ENCODE measurements around the gene EIF3CL.
"Not testable (repeated sequence)": the region's sequence is repeated elsewhere in the genome, so short reads cannot be mapped to it uniquely, and the experiment has no call there.

Gene EIF3CL, protein sequence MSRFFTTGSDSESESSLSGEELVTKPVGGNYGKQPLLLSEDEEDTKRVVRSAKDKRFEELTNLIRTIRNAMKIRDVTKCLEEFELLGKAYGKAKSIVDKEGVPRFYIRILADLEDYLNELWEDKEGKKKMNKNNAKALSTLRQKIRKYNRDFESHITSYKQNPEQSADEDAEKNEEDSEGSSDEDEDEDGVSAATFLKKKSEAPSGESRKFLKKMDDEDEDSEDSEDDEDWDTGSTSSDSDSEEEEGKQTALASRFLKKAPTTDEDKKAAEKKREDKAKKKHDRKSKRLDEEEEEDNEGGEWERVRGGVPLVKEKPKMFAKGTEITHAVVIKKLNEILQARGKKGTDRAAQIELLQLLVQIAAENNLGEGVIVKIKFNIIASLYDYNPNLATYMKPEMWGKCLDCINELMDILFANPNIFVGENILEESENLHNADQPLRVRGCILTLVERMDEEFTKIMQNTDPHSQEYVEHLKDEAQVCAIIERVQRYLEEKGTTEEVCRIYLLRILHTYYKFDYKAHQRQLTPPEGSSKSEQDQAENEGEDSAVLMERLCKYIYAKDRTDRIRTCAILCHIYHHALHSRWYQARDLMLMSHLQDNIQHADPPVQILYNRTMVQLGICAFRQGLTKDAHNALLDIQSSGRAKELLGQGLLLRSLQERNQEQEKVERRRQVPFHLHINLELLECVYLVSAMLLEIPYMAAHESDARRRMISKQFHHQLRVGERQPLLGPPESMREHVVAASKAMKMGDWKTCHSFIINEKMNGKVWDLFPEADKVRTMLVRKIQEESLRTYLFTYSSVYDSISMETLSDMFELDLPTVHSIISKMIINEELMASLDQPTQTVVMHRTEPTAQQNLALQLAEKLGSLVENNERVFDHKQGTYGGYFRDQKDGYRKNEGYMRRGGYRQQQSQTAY

DNA sequence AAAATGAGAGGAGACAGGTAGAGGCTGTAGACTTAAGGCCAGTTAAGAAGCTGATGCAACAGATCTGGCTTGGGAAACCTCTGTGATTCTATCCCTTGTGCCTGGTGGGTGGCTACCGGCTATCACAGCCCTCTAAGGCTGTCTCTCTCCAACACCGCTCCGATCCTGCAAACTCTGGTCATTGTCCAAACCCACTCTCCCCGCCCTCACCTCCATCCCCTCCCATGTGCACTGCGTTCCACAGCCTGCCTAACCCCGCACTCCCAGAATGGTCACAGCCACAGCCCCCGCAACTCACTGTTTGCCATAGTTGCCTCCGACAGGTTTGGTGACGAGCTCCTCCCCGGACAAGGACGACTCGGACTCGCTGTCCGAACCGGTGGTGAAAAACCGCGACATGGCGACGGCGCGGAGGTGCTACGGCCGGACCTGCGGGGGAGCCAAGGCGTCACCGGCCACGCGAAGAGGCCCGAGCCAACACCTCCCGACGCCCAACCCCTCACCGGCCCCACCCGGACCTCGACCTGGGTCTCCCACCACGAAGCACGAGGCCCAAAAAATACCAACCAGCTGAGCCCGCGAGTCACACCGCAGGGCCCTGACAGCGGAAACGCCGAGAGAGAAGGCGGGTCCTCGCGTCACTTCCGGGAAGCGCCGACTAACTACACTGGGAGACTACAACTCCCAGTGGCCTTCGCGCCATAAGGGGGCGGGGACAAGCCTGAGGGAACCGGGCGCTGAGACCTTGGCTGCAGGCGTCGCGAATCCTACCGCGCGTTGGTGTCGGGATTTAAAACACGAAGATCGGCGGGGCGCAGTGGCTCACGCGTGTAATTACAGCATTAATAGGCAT is at the start of gene EIF3CL:
TSS of gene EIF3CL (minus strand) at position 622 of the 853 bp plus-strand sequence. CDS start at position 399, 223 bp downstream.
- not testable (repeated sequence) for DNase-seq

DNA sequence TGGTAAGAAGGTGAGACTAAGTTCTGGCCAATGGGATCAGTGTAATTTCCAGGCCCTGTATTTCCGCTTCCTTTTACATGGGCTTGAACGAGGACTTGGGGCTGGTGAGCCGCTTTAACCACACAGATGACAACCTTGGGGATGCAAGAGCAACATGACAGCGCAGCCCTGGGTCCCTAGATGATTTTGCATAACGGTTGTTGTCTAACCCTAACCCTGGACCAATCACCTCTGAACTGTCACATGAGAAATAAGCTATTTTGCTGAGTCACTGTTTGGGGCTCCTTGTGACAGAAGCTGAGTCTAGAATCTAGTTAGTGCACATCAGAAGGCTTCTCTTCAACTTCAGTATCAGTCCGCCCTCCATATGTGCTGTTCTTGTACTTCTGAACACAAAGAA is 43.4 kb upstream of the EIF3CL start:
- DNase-seq: not testable (repeated sequence)

DNA sequence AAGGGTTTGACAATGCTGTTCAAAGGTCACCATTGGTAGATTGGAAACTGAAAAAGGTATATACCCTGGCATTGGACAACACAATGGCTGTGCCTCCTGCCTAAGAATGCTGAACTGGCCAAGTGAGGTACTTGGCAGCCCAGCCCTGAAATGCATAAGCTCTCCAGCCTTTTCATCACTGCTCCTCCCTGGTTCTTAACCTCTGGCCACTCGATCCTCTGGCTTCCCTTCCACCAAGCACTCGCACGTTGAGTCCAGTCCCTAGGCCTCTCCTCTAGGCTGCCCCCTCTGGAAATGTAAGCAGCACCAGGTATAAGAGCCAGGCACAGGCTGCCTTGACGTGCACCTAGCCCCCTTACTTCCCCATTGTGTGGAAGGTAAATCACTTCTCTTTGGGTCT is 42.7 kb upstream of the EIF3CL start:
- DNase-seq: not testable (repeated sequence)

DNA sequence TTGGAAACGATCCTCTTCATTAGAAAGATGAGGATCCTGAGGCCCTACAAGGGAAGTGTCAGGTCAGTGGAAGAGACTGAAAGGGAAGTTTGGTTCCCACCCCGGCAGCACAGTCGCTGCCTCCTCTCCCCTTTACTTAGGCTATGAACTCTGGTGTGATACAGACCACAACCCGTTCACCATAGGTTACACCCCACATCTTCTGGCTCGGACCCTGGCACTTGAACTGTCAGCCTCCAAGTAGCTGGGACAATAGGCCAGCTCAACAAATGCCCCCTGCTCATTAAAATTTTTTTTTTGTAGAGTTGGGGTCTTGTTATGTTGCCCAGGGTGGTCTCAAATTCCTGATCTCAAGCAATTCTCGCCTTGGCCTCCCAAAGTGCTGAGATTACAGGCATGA is 40.3 kb upstream of the EIF3CL start:
- not testable (repeated sequence) for DNase-seq

DNA sequence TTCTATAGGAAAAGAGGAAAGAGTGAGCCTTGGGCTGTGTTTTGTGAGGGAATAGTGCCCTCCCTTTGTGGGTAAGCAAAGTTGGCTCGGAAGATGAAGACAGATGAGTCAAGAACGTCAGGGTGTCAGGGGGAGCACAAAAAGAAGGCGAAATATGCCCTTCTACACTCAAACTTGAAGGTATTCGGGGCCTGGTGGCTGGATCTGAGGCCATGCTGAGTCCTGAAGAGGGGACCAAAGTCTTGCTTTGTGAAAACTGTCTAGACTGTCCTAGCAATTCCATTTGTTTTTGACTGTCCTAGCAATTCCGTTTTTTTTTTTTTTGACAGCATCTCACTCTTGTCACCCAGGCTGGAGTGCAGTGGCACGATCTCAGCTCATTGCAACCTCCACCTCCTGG is 35.3 kb upstream of the EIF3CL start:
- not testable (repeated sequence) for DNase-seq

DNA sequence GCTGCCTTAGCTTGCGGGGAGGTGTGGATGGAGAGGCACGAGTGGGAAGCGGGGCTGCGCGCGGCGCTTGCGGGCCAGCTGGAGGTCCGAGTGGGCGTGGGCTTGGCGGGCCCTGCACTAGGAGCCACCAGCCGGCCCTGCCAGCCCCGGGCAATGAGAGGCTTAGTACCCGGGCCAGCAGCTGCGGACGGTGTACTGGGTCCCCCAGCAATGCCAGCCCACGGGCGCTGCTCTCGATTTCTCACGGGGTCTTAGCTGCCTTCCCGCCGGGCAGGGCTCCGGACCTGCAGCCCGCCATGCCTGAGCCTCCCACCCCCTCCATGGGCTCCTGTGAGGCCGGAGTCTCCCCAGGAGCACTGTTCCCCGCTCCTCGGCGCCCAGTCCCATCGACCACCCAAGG is 31.7 kb upstream of the EIF3CL start:
- DNase-seq: not testable (repeated sequence)

DNA sequence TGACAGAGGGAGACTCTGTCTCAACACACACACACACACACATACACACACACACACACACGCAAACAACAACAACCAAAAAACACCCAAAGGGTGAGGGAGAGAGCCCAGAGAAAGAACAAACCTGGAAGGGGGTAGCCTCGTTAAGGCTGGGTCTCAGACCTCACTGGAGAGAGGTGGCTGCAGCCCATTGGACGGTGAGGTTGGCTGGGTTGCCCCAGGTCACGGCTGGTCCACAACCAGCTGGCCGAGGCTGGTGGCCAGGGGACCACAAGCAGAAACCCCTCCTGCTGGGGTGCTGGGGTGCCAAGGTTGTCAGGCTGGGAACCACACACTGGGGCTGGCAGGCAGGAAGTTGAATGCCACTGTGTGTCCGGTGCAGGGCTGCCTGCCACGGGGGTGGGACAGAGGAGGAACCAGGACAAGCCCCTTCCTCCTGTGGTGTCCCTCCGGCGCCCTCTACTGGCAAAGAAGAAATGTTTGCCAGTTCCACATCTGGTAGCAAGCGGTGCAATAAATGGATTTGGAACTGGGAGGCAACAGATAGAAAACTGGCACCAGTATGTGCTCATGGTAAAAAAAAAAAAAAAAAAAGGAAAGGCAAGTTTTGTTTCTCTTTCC is 22.5 kb upstream of the EIF3CL start:
- not testable (repeated sequence) for DNase-seq

DNA sequence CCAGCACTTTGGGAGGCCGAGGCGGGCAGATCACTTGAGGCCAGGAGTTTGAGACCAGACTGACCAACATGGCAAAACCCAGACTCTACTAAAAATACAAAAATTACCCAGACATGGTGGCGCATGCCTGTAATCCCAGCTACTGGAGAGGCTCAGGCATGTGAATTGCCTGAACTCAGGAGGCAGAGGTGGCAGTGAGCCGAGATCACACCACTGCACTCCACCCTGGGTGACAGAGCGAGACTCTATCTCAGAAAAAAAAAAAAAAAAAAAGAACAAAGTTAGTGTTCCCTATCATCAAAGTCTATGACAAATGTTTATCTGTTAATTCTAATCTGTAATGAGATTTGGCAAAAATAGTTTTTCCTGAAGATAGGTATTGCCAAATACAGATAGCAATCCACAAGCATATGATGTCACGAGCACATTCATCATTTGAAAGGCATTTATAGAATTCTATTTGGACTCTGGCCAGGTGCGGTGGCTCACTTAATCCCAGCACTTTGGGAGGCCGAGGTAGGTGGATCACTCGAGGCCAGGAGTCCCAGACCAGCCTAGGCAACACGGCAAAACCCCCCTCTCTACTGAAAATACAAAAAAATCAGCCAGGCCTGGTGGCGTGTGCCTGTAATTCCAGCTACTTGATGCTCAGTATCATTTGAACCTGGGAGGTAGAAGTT is 17.6 kb upstream of the EIF3CL start:
- not testable (repeated sequence) for DNase-seq

DNA sequence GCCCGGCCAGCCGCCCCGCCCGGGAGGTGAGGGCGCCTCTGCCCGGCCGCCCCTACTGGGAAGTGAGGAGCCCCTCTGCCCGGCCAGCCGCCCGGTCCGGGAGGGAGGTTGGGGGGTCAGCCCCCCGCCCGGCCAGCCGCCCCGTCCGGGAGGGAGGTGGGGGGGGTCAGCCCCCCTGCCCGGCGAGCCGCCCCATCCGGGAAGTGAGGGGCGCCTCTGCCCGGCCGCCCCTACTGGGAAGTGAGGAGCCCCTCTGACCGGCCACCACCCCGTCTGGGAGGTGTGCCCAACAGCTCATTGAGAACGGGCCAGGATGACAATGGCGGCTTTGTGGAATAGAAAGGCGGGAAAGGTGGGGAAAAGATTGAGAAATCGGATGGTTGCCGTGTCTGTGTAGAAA is 13.4 kb upstream of the EIF3CL start:
- DNase-seq: not testable (repeated sequence)

DNA sequence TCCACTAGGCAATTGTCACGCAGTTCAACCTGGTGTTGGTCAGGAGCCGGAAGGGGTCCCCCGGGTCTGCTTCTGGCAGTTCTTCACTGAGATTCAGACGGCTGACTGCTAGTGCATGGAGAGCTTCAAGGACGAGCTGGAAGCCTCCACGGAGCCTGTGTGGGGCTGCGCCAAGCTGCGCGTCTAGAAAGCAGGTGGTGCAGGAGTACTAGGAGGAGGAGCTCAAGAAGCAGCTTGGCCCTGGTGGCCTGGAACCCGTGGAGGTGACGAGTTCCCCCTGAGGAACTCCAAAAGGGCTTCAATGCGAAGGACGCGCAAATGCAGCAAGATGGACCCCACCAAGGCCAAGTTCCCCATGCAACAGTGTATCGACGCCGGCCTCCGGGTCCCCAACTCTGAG is 10.9 kb upstream of the EIF3CL start:
- not testable (repeated sequence) for DNase-seq

DNA sequence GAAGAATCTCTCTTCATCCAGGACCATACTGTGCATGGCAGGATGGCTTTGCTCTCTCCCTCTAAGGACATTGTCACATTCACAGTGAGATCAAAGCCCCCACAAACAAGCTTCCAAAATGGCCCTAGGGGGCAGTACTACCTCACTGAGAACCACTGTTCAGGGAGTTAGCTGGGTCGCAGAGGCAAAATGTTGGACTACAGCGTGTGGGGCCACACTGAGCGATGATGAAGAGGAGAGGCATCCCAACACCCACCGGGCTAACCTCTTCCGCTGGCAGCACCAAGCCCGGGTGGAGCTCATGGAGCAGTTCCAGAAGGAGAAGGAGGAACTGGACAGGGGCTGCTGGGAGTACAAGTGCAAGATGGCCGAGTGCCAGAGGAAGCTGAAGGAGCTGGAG is 9.9 kb upstream of the EIF3CL start:
- DNase-seq: not testable (repeated sequence)

DNA sequence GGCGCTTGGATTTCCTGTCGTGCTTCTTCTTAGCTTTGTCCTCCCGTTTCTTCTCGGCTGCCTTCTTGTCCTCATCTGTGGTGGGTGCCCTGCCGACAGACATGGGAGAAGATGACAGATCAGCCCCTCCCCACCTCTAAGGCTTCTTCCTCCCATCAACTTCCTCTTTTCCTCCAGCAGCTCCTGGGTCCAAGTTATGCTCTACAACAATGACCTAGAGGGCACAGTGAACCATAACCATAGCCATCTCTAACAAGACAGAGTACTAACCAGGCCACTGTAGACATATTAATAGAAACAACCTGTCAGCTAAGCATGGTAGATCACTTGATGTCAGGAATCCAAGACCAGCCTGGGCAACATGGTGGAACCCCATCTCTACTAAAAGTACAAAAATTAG is 11.6 kb downstream of the EIF3CL start:
- DNase-seq: not testable (repeated sequence)

DNA sequence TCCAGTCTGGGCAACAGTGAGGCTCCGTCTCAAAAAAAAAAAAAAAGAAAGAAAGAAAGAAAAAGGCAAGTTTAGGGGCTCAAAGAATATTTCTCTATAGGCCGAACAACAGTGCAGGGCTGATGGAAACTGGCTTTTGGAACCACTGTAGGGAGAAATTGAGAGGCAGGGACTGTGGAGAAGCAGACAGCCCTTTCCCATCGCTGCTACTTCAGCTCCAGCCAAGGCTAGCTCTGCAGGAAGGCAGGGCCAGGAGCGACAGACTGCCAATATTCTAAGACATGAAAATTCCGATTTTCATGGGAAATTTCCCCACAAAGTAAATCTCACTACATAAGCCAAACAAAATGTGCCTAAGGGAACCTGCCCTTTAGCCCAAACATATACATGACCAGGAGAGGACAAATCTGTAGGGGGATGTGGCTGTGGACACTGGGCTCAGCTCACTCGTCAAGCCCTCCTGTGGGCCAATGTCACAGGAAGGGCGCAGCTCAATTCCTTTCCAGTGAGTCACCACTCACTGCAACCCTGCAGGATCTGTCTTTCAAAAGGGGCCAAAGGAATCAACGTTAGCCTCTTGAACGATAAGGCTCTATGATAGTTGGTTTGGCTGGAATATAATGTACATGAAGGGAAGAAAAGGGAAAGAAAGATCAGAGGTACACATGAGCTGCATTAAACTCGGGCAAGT is 21.3 kb downstream of the EIF3CL start:
- not testable (repeated sequence) for DNase-seq

DNA sequence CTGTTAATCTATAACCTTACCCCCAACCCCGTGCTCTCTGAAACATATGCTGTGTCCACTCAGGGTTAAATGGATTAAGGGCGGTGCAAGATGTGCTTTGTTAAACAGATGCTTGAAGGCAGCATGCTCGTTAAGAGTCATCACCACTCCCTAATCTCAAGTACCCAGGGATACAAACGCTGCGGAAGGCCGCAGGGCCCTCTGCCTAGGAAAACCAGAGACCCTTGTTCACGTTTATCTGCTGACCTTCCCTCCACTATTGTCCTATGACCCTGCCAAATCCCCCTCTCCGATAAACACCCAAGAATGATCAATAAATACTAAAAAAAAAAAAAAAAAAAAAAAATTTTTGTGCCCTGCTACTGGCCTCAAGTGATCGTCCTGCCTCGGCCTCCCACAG is 25.8 kb downstream of the EIF3CL start:
- DNase-seq: not testable (repeated sequence)

DNA sequence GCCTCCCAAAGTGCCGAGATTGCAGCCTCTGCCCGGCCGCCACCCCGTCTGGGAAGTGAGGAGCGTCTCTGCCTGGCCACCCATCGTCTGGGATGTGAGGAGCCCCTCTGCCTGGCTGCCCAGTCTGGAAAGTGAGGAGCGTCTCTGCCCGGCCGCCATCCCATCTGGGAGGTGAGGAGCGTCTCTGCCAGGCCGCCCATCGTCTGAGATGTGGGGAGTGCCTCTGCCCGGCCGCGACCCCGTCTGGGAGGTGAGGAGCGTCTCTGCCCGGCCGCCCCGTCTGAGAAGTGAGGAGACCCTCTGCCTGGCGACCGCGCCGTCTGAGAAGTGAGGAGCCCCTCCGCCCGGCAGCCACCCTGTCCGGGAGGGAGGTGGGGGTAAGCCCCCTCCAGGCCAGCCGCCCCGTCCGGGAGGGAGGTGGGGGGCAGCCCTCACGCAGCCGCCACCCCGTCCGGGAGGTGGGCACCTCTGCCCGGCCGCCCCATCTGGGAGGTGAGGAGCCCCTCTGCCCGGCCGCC is 26.5 kb downstream of the EIF3CL start:
- not testable (repeated sequence) for DNase-seq

DNA sequence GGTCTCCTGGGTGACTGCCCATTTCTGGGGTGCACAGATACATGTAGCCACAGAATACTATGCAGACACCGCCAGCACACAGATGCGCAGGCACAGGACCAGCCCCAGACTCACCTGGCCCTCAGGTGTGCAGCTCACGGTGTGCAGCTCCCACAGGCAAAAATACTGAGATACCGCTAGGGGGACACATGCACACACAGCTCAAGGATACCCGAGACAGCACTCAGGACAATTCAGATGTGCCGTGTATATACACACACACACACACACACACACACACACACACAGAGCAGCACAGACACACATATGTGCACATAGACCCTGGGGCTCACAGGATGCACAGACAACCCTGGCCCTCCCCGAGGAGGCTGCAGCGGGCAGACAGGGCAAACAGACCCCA is 28.5 kb downstream of the EIF3CL start:
- DNase-seq: not testable (repeated sequence)

DNA sequence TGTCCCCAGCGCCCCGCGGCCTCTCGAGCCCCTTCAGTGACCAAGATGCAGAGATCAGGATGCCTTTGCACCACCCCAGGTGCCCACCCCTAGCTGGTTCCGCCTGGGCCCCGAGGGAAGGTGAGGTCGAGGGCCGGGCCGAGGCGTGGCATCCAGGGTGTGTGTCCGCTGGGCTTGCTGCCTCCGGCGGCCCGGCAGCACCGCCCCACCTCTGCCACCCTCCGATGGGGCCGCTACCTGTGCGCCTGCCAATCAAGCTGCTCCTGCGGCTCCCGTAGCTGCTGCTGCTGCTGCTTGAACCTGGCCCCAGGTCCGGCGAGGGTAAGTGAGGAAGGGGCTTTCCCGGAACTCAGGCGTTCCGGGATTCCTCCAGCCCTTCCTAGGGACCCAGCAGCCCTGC is 29.4 kb downstream of the EIF3CL start:
- DNase-seq: not testable (repeated sequence)

DNA sequence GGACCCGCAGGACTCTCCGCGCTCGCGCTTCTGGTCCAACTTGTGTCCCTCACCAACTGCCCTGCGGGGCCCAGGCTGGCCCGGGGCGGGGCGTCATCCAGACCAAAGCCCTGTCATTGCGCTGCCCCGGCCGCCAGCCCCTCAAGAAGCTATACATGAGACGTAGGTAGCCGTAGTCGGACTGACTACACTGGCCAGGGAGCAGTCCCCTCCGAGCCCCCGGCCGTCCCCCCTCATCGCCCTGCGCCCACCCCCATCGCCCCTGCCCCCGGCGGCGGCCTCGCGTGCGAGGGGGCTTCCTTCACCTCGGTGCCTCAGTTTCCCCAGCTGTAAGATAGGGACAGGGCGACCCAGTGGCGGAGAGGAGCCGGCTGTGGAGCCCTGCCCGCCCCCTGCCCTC is 35.7 kb downstream of the EIF3CL start:
- not testable (repeated sequence) for DNase-seq

DNA sequence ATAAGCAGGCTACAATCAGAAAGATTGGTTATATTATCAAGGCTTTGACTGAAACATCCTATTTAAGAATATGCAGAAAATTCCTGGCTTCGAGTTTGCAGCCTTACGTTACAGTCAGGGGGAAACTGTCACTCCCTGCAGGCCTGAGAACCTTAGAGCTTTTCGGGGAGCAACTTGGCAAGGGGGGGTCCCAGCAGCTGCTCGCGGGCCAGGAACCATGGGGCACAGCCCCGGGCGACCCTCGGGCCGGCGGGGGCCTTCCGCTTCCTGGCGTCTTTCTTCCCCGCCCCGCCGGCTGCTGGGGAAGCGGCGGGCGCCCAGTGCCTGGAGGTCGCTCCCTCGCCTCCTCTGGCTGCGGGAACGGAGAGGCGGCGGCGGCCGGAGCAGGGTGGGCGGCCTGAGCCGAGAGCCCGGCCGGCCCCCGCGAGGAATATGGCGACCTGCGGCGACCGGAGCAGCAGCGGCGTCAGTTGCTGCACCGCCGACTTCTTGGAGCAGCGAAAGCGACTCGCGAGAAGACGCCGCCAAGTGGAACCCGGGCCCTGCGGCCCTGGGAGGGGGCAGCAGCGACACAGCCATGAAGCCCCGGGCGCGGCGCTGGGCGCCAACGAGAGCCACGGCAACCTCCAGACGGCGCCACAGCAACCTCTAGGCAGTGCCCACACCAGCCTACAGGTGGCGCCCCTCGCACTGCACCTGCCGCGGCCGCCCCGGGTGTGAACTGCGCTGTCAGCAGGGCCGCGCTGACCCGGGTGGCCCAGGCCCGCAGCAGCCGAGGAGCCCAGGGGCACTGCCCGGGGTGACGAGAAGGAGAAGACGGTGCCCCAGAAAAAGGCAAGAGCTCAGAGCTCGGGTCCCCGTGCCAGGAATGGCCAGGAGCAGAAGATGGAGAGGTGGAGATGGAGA is 39.1 kb downstream of the EIF3CL start:
- DNase-seq: not testable (repeated sequence)

DNA sequence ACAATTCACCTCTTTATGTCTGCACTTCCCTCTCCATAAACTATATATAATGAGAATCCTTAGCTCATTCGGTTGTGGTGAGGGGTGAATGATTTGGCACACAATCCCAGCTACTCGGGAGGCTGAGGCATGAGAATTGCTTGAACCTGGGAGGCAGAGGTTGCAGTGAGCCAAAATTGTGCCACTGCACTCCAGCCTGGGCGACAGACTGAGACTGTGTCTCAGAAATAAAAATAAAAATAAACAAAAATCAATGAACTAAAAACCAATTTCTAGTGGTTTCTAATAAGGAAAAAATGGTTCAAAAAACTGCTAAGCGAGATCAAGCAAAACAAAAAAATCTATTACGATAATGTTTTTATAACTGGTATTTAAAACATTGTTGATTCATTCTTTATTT is 40.2 kb downstream of the EIF3CL start, which contains the start of gene NPIPB6:
TSS of gene NPIPB6 (minus strand) at position 101 of the 400 bp plus-strand sequence. CDS start 686 bp downstream, outside the sequence.
- DNase-seq: not testable (repeated sequence)
